H1 (cell line): ENCODE results near the gene MIPOL1. TPM values are rescaled to one million over a fixed set of nuclear protein-coding genes. Genes with fewer than 3 reads are reported as not detected.

Source experiments
- ASH2L ChIP-seq: fragments of 200-600, 300-600 bp; sonication (generic); IDR thresholded peaks from one replicate; pipeline ENCODE4 v1.7.1; 2017; ENCODE audit warnings: low read length
- ATF3 ChIP-seq: IDR thresholded peaks from 2 replicates; pipeline ENCODE4 v1.6.1; 2011; ENCODE audit warnings: low read depth, mild to moderate bottlenecking, low read length; ENCODE audit not compliant: insufficient read depth
- BCL11A ChIP-seq, 2 experiments: IDR thresholded peaks; one replicate each; pipeline ENCODE4 v1.6.1; 2011; ENCODE audit warnings: low read depth in 2 of 2, low read length in 2 of 2, mild to moderate bottlenecking in 2 of 2
- CREB1 ChIP-seq: IDR thresholded peaks from 2 replicates; pipeline ENCODE4 v1.6.1; 2012; ENCODE audit warnings: inconsistent platforms
- CTBP2 ChIP-seq: IDR thresholded peaks from 2 replicates; pipeline ENCODE4 v1.7.0; 2011; ENCODE audit warnings: borderline replicate concordance, mild to moderate bottlenecking, moderate library complexity, mixed read lengths, low read length; ENCODE audit not compliant: insufficient read depth, insufficient read length
- KDM1A ChIP-seq: fragments of 200-600, 300-600 bp; sonication (generic); IDR thresholded peaks from 2 replicates; pipeline ENCODE4 v1.7.1; 2016; ENCODE audit warnings: mild to moderate bottlenecking, low read length, borderline replicate concordance
- POU5F1 ChIP-seq: IDR thresholded peaks from 2 replicates; pipeline ENCODE4 v1.6.1; 2011; ENCODE audit warnings: low read depth, mild to moderate bottlenecking, low read length, moderate library complexity
- SAP30 ChIP-seq: fragments of 300-600 bp; sonication (generic); IDR thresholded peaks from 2 replicates; pipeline ENCODE4 v1.7.1; 2012; ENCODE audit warnings: low read length, moderate library complexity, mild to moderate bottlenecking, inconsistent platforms; ENCODE audit not compliant: insufficient read depth, insufficient replicate concordance
- SP2 ChIP-seq: IDR thresholded peaks from 2 replicates; pipeline ENCODE4 v1.6.1; 2012; ENCODE audit warnings: mild to moderate bottlenecking, low read length, inconsistent platforms
- TAF1 ChIP-seq: IDR thresholded peaks from 2 replicates; pipeline ENCODE4 v1.6.1; 2011; ENCODE audit warnings: mild to moderate bottlenecking, low read depth, low read length
- TAF7 ChIP-seq: optimal IDR thresholded peaks from 2 replicates; pipeline ENCODE3; 2011; ENCODE audit warnings: low read depth, mild to moderate bottlenecking, inconsistent platforms, low read length, moderate library complexity, borderline replicate concordance
- polyA plus RNA-seq, 7 experiments: library from polyadenylated mRNA; depleted of rRNA in 3 of 7; stranded (reverse) in 5 of 7; unstranded in 2 of 7; fragments of >200 nt in 5 of 7; fragments of 200-250 nt in 2 of 7; gene quantifications; 1 replicate in 5 of 7; 2 replicates in 1 of 7; 4 replicates in 1 of 7; pipeline versions ENCODE4 v1.2.1 to v1.2.3, GENCODE V29; 2011 to 2013; ENCODE audit warnings: missing spikeins in 2 of 7, mixed read lengths in 2 of 7
- total RNA-seq: library from RNA; stranded (reverse); fragmentation: NEBNext Ultra II Directional; extraction: Animal tissue kit (Norgen Biotek cat#: 25700); gene quantifications from 2 replicates; pipeline ENCODE4 v1.2.1, GENCODE V29; 2021

The MIPOL1 gene
- total and polyA plus RNA-seq, 2 of the 8 experiments (the other 6 are each of a cell fraction or from before 2014, with no cell fraction given), result 2.8 to 23.9 TPM

DNA sequence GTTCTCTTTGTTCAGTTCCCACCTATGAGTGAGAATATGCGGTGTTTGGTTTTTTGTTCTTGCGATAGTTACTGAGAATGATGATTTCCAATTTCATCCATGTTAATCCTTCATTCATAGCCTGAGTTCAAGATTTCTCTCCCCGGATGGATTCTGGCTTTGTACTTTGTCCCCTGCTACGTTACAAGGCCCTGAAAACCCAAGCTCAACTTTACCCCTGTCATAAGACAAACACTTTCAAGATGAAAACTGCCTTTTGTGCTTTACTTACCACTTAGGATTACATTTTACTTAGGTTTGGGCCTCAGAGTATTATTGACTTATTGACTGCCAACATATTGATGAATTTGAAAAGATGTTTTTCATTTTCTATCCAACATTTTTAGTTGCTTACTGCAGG is 361.0 kb downstream of the MIPOL1 start (continued):
- TF ChIP-seq KDM1A, result no peak
- no peak for TF ChIP-seq CTBP2
- no peak for TF ChIP-seq TAF1
- TF ChIP-seq BCL11A (IDR thresholded peaks at IDR 0.05; ENCODE audit: low read depth in 2 of 2, low read length in 2 of 2), result no peak
- TF ChIP-seq ASH2L, result no peak
- no peak for TF ChIP-seq SAP30
- TF ChIP-seq TAF7, result no peak
- TF ChIP-seq SP2, result no peak
- no peak for TF ChIP-seq ATF3
- TF ChIP-seq CREB1, result no peak
- no peak for TF ChIP-seq POU5F1
